HG02970 (cell line): ENCODE results near the gene NELFA.

Experiments
- ATAC-seq: cut with Tn5 transposase; IDR thresholded peaks from one replicate; pipeline ENCODE4 v1.9.1; 2021; ENCODE audit warnings: mild to moderate bottlenecking, moderate library complexity, moderate number of reproducible peaks; ENCODE audit not compliant: unreplicated experiment, low FRiP score

Gene NELFA

GRCh38 chr4:1983846-1984405 lies 24.8 kb downstream of the NELFA start:
- ATAC-seq: no peak

GRCh38 chr4:1983053-1983845 lies 25.5 kb downstream of the NELFA start:
- ATAC-seq: no peak

GRCh38 chr4:1982124-1983052 lies 26.4 kb downstream of the NELFA start:
- no peak for ATAC-seq

- no peak for ATAC-seq
Measured at GRCh38 chr4:1981251-1982058, 27.3 kb downstream of the NELFA start.

DNA sequence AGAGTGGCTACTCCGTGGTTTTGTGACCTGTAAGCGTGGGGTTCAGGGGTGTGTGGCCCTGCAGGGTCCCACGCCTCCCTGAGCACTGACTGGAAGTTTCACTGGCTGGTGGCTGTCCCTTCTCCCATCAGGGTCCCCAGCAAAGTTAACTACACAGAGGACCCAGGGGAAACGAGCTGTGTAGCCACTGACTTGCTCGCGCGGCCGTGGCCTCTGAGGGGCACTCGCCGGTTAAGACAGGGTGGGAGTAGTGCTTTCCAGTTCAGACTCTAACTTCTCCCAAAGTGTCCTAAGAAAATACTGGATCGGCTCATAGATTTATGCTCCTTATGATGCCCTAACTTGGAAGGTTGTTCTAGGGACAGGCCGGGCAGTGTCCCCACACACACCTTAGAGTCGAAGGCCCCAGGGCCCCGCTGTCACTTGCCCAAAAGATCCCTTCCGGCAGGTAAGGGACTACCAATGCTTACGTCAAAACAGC lies 28.2 kb downstream of the NELFA start:
- no peak for ATAC-seq

- ATAC-seq: no peak
Measured at GRCh38 chr4:1979477-1980196, 29.1 kb downstream of the NELFA start.

DNA sequence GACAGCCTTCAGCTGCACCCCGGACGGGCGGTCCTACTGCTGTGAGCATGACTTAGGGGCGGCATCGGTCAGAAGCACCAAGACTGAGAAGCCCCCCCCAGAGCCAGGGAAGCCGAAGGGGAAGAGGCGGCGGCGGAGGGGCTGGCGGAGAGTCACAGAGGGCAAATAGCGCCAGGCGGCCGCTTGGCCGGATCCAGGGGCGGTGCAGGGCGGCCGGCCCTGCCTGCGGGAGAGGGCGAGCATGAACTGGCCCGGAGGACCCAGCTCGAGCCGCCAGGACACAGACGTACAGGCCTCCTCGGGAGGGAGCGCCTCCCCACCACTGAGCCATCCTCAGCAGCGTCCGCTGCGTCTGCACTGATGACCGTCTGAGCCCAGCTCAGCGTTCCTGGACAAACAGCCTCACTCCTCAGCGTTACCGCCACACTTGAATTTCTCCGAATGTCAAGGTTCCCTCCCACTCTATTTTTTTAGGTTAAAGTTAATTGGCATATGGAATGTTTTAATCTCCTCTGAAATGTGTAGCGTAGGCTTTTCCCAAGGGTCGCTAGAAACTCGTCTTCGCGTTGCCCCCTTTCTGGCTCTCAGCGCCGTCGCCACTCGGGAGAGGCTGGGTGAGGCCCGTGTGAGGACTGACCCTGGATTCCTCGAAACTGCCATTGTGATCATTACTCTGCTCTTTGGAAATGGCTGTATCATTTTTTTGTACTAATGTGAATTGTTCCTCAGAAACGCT lies 29.9 kb downstream of the NELFA start:
- ATAC-seq: no peak

GRCh38 chr4:1978226-1978625 lies 30.5 kb downstream of the NELFA start:
- ATAC-seq: no peak

- no peak for ATAC-seq
Measured at GRCh38 chr4:1976416-1977352, 32.1 kb downstream of the NELFA start.

DNA sequence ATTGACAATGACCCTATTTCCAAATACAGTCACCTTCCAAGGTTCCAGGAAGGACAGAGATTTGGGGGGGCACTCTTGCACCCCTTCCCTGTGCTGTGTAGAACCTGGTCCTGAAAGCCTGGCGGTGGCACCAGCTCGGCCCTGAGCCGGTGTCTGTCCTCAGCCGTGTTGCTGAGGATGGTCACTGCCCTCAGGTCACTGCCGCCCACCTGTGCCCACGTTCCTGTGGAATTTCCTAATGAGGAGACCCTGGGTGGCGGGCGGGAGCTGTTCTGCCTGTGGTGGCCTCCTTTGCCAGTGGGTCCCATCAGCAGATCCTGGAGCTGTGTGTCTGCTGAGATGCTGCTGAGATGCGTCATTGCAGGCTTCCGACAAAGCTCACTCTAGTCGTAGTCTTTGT lies 32.9 kb downstream of the NELFA start:
- no peak for ATAC-seq

DNA sequence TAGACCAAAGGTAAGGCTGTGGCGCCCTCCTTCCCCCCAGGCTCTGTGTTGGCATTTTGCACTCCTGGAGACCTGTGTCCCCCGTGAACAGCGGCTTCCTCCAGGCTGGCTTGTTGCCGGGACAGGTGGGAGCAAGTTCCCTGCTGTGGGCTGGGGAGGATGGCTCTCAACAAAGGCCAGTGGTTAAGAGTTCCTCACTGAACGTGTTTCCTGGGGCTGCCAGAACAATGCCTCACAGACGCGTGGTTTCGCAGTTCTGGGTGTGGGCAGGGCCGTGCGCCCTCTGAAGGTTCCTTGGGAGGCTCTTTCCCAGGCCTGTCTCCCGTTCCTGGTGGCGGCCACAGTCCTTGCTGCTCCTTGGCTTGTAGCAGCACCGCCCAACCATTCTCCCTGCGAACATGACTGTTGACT lies 33.4 kb downstream of the NELFA start:
- ATAC-seq: no peak

- no peak for ATAC-seq
Measured at GRCh38 chr4:1974840-1975239, 33.9 kb downstream of the NELFA start.

DNA sequence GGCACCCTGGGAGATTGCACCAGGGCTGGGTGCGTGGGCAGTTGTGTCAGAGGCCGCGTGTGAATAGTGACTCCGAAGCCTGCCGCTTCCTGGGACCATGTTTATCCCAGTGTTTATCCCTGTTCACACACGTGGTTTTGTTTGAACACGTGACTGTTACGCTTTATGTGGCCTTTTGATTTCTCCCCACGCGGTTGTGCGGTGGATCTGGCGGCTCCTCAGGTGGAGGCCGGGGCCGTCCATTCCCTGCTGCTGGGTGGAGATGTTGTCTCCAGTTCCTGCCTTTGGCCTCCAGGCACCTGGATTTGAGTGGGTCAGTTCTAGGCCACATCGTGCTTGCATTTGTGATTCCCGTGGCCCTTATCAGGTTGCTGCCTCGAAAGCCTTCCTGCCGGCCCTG lies 35.1 kb downstream of the NELFA start:
- ATAC-seq: no peak

- no peak for ATAC-seq
Measured at GRCh38 chr4:1973218-1973617, 35.6 kb downstream of the NELFA start.

- no peak for ATAC-seq
Measured at GRCh38 chr4:1972414-1972813, 36.4 kb downstream of the NELFA start.

DNA sequence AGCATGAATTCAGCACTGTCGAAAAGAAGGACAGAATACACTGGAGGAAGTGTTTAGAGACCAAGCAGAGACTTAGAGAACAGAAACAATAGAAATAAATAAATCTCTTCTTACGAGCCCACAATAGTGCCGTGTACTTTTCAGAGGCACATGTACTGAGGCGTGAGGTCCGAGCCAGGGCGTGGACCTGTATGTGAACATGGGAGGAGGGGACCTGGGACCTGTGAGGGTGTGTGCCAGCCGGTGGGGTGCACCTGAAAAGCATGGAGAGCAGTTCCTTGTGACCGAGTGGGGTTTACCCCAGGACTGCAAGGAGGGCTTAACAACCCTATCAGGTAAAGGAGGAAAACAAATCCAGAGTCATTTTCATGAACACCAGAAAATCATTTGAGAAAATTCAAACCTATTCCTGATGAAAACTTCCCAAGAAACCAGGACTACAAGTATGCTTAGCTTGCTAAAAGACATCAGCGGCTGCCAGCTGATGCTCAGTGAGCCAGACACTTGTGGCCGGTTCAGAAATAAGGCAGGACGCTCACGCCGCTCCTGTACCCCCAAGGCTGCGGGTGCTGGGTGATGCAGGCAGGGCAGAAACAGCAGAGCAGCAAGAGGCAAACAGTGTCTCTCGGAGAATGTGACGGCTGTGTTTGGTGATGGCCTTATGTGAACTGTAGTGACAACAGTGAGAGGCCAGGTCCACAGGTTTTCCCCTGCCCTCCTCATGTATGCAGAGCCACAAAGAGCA lies 37.1 kb downstream of the NELFA start:
- no peak for ATAC-seq

DNA sequence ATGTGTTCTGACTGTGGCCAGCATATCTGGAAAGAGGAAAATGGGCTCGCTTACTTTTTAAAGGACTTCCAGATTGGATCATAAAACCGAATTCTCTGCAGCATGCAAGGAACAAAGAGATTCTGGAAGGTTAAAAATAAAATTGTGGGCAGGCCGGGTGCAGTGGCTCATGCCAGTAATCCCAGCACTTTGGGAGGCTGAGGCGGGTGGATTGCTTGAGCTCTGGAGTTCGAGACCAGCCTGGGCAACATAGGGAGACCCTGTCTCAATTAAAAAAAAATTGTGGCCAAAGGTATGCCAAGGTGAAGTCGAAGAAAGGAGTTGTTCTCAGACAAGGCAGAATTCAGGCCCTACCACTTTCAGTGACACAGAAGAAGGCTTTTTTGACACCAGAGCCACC lies 37.8 kb downstream of the NELFA start:
- ATAC-seq: no peak
